Measurements from ENCODE around the gene CYP27B1. TPM values are rescaled to one million over a fixed set of nuclear protein-coding genes. Genes with fewer than 3 reads are reported as not detected.

CYP27B1 gene
- total and polyA plus RNA-seq, 10 of the 15 experiments (the other 5 are each of a cell fraction or from before 2014, with no cell fraction given) = 0.10 to 2.7 (median 1.1) TPM

GRCh38 chr12:57767305-57767698, 424 bp upstream of the CYP27B1 start (continued):
- no peak for TF ChIP-seq TCF3 (IDR thresholded peaks at IDR 0.05; ENCODE audit: borderline replicate concordance, insufficient read depth, low read depth, low read length)
- no peak for TF ChIP-seq KLF5 (IDR thresholded peaks at IDR 0.05; ENCODE audit: partially characterized antibody)
- TF ChIP-seq, protein P1, sequence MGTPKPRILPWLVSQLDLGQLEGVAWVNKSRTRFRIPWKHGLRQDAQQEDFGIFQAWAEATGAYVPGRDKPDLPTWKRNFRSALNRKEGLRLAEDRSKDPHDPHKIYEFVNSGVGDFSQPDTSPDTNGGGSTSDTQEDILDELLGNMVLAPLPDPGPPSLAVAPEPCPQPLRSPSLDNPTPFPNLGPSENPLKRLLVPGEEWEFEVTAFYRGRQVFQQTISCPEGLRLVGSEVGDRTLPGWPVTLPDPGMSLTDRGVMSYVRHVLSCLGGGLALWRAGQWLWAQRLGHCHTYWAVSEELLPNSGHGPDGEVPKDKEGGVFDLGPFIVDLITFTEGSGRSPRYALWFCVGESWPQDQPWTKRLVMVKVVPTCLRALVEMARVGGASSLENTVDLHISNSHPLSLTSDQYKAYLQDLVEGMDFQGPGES (IDR thresholded peaks at IDR 0.05) = no peak
- no peak for TF ChIP-seq CREM (IDR thresholded peaks at IDR 0.05; ENCODE audit: low read depth)
- no peak for TF ChIP-seq PBX3 (IDR thresholded peaks at IDR 0.05; ENCODE audit: insufficient replicate concordance, low read depth, low read length)
- no peak for TF ChIP-seq RCOR1 (conservative IDR thresholded peaks at IDR 0.05; ENCODE audit: low read depth, low read length)
- TF ChIP-seq TCF12 (IDR thresholded peaks at IDR 0.05; ENCODE audit: low read depth, low read length) = no peak

- ATAC-seq = peak; percentile 21
- ChIA-PET CTCF (interaction anchor here (1.0 to 7.3 kb wide), 2 partner anchors 10 kb away, joined by 4 to 62 read pairs; partner anchors contain the start of gene MARCHF9), POLR2A (interaction anchor here (0.8 kb wide), 1 partner anchor 24 kb away, joined by 3 read pairs; no protein-coding TSS in a partner anchor), SMC1A (ENCODE audit: uncharacterized antibody, unreplicated experiment) (interaction anchor here (1.7 kb wide), 1 partner anchor 9 kb away, joined by 5 read pairs; no protein-coding TSS in a partner anchor), RAD21 (ENCODE audit: unreplicated experiment) (no interaction called here)
- peaks cover 11 to 23% of the 10 kb centered on the region in 2 experiments; a peak in 3 of 4 replicates for H3K27me3 ChIP-seq (replicated peaks in 1 of 2; ENCODE audit: control insufficient read depth in 2 of 2, insufficient read depth in 2 of 2, low read length in 1 of 2)
- H3K4me1 ChIP-seq (ENCODE audit: control insufficient read depth, insufficient read depth, low read length) = peaks cover 22% of the 10 kb centered on the region
- 18% methylated on average over 40 of the region's 40 CpGs for whole genome bisulfite sequencing (ENCODE audit: insufficient coverage, insufficient replicate concordance, low lambda C conversion rate, missing lambda C conversion rate)
- peak overlapping the region; percentile 95 for H3K4me2 ChIP-seq (ENCODE audit: control insufficient read depth, insufficient read depth)
- H2AFZ ChIP-seq (ENCODE audit: control insufficient read depth, low read depth, low read length) = peak overlapping the region; percentile 81; the same call in 1 of the 2 replicates
- peak overlapping the region; percentile 65; the same call in 1 of the 2 replicates for H3K4me3 ChIP-seq
- no TSS peak for BruUV-seq (replicated peaks)
- H3K27ac ChIP-seq (ENCODE audit: control insufficient read depth, insufficient read depth) = no peak overlapping the region
- FAIRE-seq = no peak
- H3K9me3 ChIP-seq (replicated peaks; ENCODE audit: control insufficient read depth, insufficient read depth, low read length) = no peaks in the 10 kb centered on the region
- in situ Hi-C loops (cut with MboI) (no loop called here), intact Hi-C loops (cut with micrococcal nuclease; ENCODE audit: unreplicated experiment) (no loop called here)
- TF ChIP-seq EZH2 (IDR thresholded peaks at IDR 0.05; ENCODE audit: borderline replicate concordance, control insufficient read depth, low read depth, low read length) (0 out of 2 replicates have a peak, but pooled peaks have one; percentile 16), STAT3 (IDR thresholded peaks at IDR 0.05; ENCODE audit: low read depth, low read length) (no peak), CREB1 (IDR thresholded peaks at IDR 0.05; ENCODE audit: low read depth) (no peak)
- H3K79me2 ChIP-seq (ENCODE audit: control insufficient read depth, insufficient read depth, low read length) = no peaks in the 10 kb centered on the region
- peaks cover 0 to 4% of the 10 kb centered on the region in 2 experiments; a peak in 2 of 4 replicates for H3K36me3 ChIP-seq (ENCODE audit: control insufficient read depth in 2 of 2, insufficient read depth in 2 of 2, low read length in 1 of 2)
- H4K20me1 ChIP-seq (ENCODE audit: control insufficient read depth, insufficient read depth) = no peaks in the 10 kb centered on the region
- H3K9ac ChIP-seq (ENCODE audit: control insufficient read depth, insufficient read depth, low read length) = no peak overlapping the region
- DNase-seq (ENCODE audit: low read depth, low spot score) = no peak
Measured at GRCh38 chr12:57765698-57766463, 997 bp downstream of the CYP27B1 start.

Measured in GM12878 (cell line).